GM12873 (cell line): Measurements from ENCODE around the gene PRKCH.

Experiments used
- CTCF ChIP-seq: IDR thresholded peaks from 2 replicates; pipeline ENCODE4 v1.5.1; 2012; ENCODE audit warnings: low read depth, mild to moderate bottlenecking, moderate library complexity, low read length, control low read depth; ENCODE audit not compliant: insufficient read depth; ENCODE audit errors: missing control alignments

The PRKCH gene

GRCh38 chr14:61396279-61396678 is 74.9 kb downstream of the PRKCH start:
- TF ChIP-seq CTCF, result no peak

- no peak for TF ChIP-seq CTCF
Observed at GRCh38 chr14:61396694-61397093, 75.3 kb downstream of the PRKCH start.

GRCh38 chr14:61397615-61398014 is 76.2 kb downstream of the PRKCH start:
- no peak for TF ChIP-seq CTCF

GRCh38 chr14:61398221-61398620 is 76.8 kb downstream of the PRKCH start:
- no peak for TF ChIP-seq CTCF

- TF ChIP-seq CTCF, result no peak
Observed at GRCh38 chr14:61399365-61399764, 78.0 kb downstream of the PRKCH start.

GRCh38 chr14:61401461-61401860 is 80.1 kb downstream of the PRKCH start:
- TF ChIP-seq CTCF, result no peak

GRCh38 chr14:61403411-61403810 is 82.0 kb downstream of the PRKCH start:
- no peak for TF ChIP-seq CTCF
